ENCODE results near the gene SYNCRIP.

GRCh38 chr6:85594197-85594930, 48.3 kb downstream of the SYNCRIP start:
- TF ChIP-seq CTCF (IDR thresholded peaks at IDR 0.05; ENCODE audit: insufficient read depth, low read length) (no peak), POLR2AphosphoS5 (IDR thresholded peaks at IDR 0.05; ENCODE audit: low read depth) (0 out of 2 replicates have a peak, but pooled peaks have one; percentile 4), REST (IDR thresholded peaks at IDR 0.05; ENCODE audit: insufficient replicate concordance, low read depth) (no peak), SPI1 (IDR thresholded peaks at IDR 0.05; ENCODE audit: borderline replicate concordance, low read depth) (no peak), GABPA (IDR thresholded peaks at IDR 0.05; ENCODE audit: low read depth) (no peak)
